AG04449 (cell line): Measurements from ENCODE around the gene PRSS57.
"Not testable (repeated sequence)": the region's sequence is repeated elsewhere in the genome, so short reads cannot be mapped to it uniquely, and the experiment has no call there.

ENCODE experiments used
- CTCF ChIA-PET: fragments of 350-600 bp; formaldehyde crosslinking; extraction: SDS; loops from one replicate; lab custom pipeline; 2021; ENCODE audit warnings: antibody characterized with exemption; lab: Yijun Ruan, JAX
- POLR2A ChIA-PET: fragments of 400-600, 350-600 bp; formaldehyde crosslinking; extraction: SDS; loops from one replicate; lab custom pipeline; 2020; ENCODE audit warnings: antibody characterized with exemption, inconsistent platforms; lab: Yijun Ruan, JAX
- DNase-seq: peaks from one replicate; pipeline ENCODE4 v3.0.0-alpha.2; 2010; ENCODE audit warnings: low read depth, low spot score
- H3K4me3 ChIP-seq: 2 replicates; pipeline ENCODE4 v1.5.1; 2011; ENCODE audit warnings: low read depth, mild to moderate bottlenecking, control low read depth, low read length
- CTCF ChIP-seq: IDR thresholded peaks from one replicate; pipeline ENCODE4 v1.5.1; 2011; ENCODE audit warnings: mild to moderate bottlenecking, moderate library complexity, low read length, control low read depth, inconsistent platforms; ENCODE audit not compliant: insufficient read depth; ENCODE audit errors: missing control alignments

PRSS57 gene

GRCh38 chr19:676007-676338, 19.3 kb downstream of the PRSS57 start:
- ChIA-PET POLR2A (interaction anchor here (0.8 to 1.8 kb wide), 3 partner anchors 13 to 144 kb away, joined by 3 to 10 read pairs (median 3); partner anchors contain the start of genes CDC34 and RNF126), CTCF (interaction anchor here (1.1 to 1.2 kb wide), 2 partner anchors 9 to 58 kb away, joined by 3 to 5 read pairs; no protein-coding TSS in a partner anchor)
- H3K4me3 ChIP-seq, result peak overlapping the region; percentile 78
- no peak for TF ChIP-seq CTCF
- DNase-seq, result no peak

- no peak for DNase-seq
- no peak overlapping the region for H3K4me3 ChIP-seq
- no peak for TF ChIP-seq CTCF
- ChIA-PET CTCF (no interaction called here), POLR2A (interaction anchor here (0.8 kb wide), 1 partner anchor 11 kb away, joined by 4 read pairs; the partner anchor contains the start of gene RNF126)
Observed at GRCh38 chr19:674282-675151, 20.7 kb downstream of the PRSS57 start.

GRCh38 chr19:670609-671075, 24.6 kb downstream of the PRSS57 start:
- no peak for TF ChIP-seq CTCF
- H3K4me3 ChIP-seq, result no peak overlapping the region
- CTCF ChIA-PET, result interaction anchor here (1.2 to 1.4 kb wide), 2 partner anchors 67 to 312 kb away, joined by 3 read pairs; no protein-coding TSS in a partner anchor
- POLR2A ChIA-PET, result interaction anchor here (0.6 kb wide), 1 partner anchor 13 kb away, joined by 4 read pairs; no protein-coding TSS in a partner anchor
- no peak for DNase-seq

GRCh38 chr19:668675-669434, 26.4 kb downstream of the PRSS57 start:
- DNase-seq, H3K4me3 ChIP-seq: not testable (repeated sequence)
- POLR2A ChIA-PET, result interaction anchor here (0.6 to 1.0 kb wide), 2 partner anchors 8 to 10 kb away, joined by 4 read pairs; no protein-coding TSS in a partner anchor
- CTCF ChIA-PET, result interaction anchor here (0.7 to 3.6 kb wide), 6 partner anchors 10 to 84 kb away, joined by 3 to 22 read pairs (median 3); no protein-coding TSS in a partner anchor

GRCh38 chr19:666985-667573, 28.2 kb downstream of the PRSS57 start:
- DNase-seq, H3K4me3 ChIP-seq, POLR2A ChIA-PET: not testable (repeated sequence)
- CTCF ChIA-PET, result interaction anchor here (0.8 to 3.6 kb wide), 4 partner anchors 9 to 85 kb away, joined by 3 to 22 read pairs (median 4); partner anchors contain the start of gene FSTL3

GRCh38 chr19:664913-665443, 30.3 kb downstream of the PRSS57 start:
- H3K4me3 ChIP-seq, result peak overlapping the region; percentile 45
- peak; percentile 92 for TF ChIP-seq CTCF
- ChIA-PET CTCF (interaction anchor here (0.7 to 1.3 kb wide), 3 partner anchors 14 to 72 kb away, joined by 3 to 5 read pairs (median 5); no protein-coding TSS in a partner anchor), POLR2A (no interaction called here)
- DNase-seq, result no peak
